Upper lobe of left lung (tissue), 4 donors: ENCODE data around the gene EFHC2.

Experiments
- CTCF ChIP-seq, 6 experiments: fragments of 450-650 bp in 4 of 6; fragments of 200-600 bp in 2 of 6; sonication (generic) in 2 of 6; IDR thresholded peaks; one replicate each; pipeline ENCODE4 v1.5.1; 2016 to 2019; ENCODE audit warnings: antibody characterized with exemption in 6 of 6
- EP300 ChIP-seq, 4 donors: sonication (generic); formaldehyde crosslinking; IDR thresholded peaks; one replicate each; pipeline ENCODE4 v1.5.1; 2017; ENCODE audit warnings: antibody characterized with exemption in 4 of 4, control low read depth in 2 of 4
- POLR2A ChIP-seq, 4 donors: fragments of 450-650 bp; IDR thresholded peaks; one replicate each; pipeline ENCODE4 v1.5.1; 2016 to 2017; ENCODE audit warnings: antibody characterized with exemption in 4 of 4, mild to moderate bottlenecking in 2 of 4

GRCh38 chrX:44290718-44291117 lies 52.8 kb downstream of the EFHC2 start:
- TF ChIP-seq CTCF (IDR thresholded peaks at IDR 0.05) = no peak
- no peak for TF ChIP-seq EP300 (IDR thresholded peaks at IDR 0.05)
- TF ChIP-seq POLR2A (IDR thresholded peaks at IDR 0.05) = no peak
